ENCODE results near the gene TMED10. TPM values are rescaled to one million over a fixed set of nuclear protein-coding genes. Genes with fewer than 3 reads are reported as not detected.

The TMED10 gene
- total RNA-seq, 4 donors from 2014 or later: 189 to 372 (median 341) TPM

DNA sequence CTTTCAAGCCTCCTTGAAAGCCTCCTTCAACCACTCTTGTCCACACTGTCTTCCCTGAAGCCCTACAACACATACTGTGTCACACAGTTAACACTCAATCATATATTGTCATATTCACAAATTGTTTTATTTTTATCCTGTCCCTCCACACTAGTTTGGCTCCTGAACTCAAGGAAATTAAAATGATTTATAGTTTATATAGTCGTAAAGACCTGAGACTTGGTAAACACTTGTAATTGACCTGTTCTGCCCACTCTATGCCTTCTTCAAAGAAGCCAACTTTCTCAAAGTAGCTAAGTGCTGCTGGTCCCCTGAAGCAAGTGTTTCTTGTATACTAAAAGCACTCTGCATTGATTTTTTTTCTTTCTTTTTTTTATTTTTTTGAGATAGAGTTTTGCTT is 33.9 kb downstream of the TMED10 start:
- DNase-seq (ENCODE audit: low spot score) (no peak), ATAC-seq (ENCODE audit: low FRiP score) (no peak)
- TF ChIP-seq, protein P1, sequence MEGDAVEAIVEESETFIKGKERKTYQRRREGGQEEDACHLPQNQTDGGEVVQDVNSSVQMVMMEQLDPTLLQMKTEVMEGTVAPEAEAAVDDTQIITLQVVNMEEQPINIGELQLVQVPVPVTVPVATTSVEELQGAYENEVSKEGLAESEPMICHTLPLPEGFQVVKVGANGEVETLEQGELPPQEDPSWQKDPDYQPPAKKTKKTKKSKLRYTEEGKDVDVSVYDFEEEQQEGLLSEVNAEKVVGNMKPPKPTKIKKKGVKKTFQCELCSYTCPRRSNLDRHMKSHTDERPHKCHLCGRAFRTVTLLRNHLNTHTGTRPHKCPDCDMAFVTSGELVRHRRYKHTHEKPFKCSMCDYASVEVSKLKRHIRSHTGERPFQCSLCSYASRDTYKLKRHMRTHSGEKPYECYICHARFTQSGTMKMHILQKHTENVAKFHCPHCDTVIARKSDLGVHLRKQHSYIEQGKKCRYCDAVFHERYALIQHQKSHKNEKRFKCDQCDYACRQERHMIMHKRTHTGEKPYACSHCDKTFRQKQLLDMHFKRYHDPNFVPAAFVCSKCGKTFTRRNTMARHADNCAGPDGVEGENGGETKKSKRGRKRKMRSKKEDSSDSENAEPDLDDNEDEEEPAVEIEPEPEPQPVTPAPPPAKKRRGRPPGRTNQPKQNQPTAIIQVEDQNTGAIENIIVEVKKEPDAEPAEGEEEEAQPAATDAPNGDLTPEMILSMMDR (IDR thresholded peaks at IDR 0.05): no peak

DNA sequence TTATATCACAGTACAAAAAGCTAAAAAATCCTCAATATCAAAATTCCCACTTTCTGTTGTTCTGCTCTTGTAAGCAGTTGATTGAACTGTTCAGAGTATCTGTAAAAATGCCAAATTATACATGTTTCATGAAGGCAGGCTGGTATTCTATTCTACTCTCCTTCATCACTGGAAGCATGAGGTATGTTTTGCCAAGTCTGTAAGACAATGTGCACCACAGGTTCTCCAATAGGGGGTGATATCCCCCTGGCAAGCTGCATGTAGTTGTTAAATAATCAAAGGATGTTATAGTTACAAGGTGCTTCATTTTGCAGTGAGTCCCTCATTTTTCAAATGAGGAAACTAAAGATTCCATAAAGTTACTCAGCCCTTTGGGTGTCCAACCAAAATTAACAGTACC is 34.4 kb downstream of the TMED10 start:
- ATAC-seq (ENCODE audit: low FRiP score): no peak
- no peak for DNase-seq (ENCODE audit: low spot score)
- TF ChIP-seq, protein P1 (IDR thresholded peaks at IDR 0.05): no peak

DNA sequence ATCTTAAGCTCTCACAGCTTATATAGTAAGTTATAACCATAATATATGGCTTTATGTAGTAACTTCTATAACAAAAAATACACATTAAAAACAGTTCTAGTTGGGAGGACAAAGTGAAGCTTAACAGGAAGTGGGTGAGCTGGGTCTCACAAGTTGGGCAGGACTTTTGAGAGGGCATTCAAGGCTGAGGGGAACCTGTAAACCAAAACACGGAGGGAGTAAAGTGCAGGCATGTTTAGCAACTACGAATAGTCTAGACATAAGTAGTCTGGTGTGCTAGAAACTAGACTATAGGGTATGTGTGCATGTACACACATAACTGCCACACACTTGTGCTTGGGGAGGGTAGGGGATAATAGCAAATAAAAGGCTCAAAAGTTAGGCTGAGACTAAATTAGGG is 35.4 kb downstream of the TMED10 start:
- no peak for DNase-seq (ENCODE audit: low spot score)
- TF ChIP-seq, protein P1 (IDR thresholded peaks at IDR 0.05): no peak
- no peak for ATAC-seq (ENCODE audit: low FRiP score)

- ATAC-seq (ENCODE audit: low FRiP score) (no peak), DNase-seq (ENCODE audit: low spot score) (no peak)
- TF ChIP-seq, protein P1 (IDR thresholded peaks at IDR 0.05): no peak
Measured at GRCh38 chr14:75140620-75141019, 35.8 kb downstream of the TMED10 start.

GRCh38 chr14:75139185-75139584 is 37.2 kb downstream of the TMED10 start:
- DNase-seq (ENCODE audit: low spot score): no peak
- no peak for ATAC-seq (ENCODE audit: low FRiP score)
- TF ChIP-seq, protein P1 (IDR thresholded peaks at IDR 0.05): no peak

DNA sequence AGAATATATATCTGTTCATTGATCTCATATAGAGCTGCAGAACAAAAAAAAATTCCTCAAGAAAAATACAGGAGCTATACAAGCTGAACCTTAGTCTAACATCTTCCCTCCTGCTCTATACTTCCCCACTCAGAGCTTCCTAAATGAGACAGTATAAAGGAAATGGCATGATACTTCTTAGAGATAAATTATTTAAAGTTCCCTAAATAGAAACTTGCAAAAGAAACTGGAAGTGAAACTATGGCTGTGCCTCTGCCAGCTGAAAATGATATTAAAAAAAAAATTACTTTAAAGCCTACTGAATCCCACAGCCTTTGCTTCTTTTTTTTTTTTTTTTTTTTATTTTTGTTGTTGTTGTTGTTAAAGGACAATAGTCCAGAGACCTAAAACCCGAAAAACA is 37.9 kb downstream of the TMED10 start:
- ATAC-seq (ENCODE audit: low FRiP score) (no peak), DNase-seq (ENCODE audit: low spot score) (no peak)
- TF ChIP-seq, protein P1 (IDR thresholded peaks at IDR 0.05): no peak

- no peak for DNase-seq (ENCODE audit: low spot score)
- ATAC-seq (ENCODE audit: low FRiP score): no peak
- TF ChIP-seq, protein P1 (IDR thresholded peaks at IDR 0.05): no peak
Measured at GRCh38 chr14:75134644-75135043, 41.8 kb downstream of the TMED10 start.
